Hepatocyte (in vitro differentiated cells): ENCODE data around the gene TDRKH. TPM values are rescaled to one million over a fixed set of nuclear protein-coding genes. Genes with fewer than 3 reads are reported as not detected.

Source experiments
- DNase-seq: peaks from one replicate; pipeline ENCODE4 v3.0.0-alpha.2; 2016; ENCODE audit warnings: low spot score
- H2AFZ ChIP-seq: fragments of 200-600 bp; sonication (generic); 2 replicates; pipeline ENCODE4 v1.6.0; 2016; ENCODE audit warnings: antibody characterized with exemption, mild to moderate bottlenecking
- H3K27ac ChIP-seq: fragments of 200-600 bp; sonication (generic); 2 replicates; pipeline ENCODE4 v1.5.1; 2016; ENCODE audit warnings: mild to moderate bottlenecking
- H3K27me3 ChIP-seq: fragments of 200-600 bp; sonication (generic); 2 replicates; pipeline ENCODE4 v1.6.1; 2016
- H3K36me3 ChIP-seq: fragments of 200-600 bp; sonication (generic); replicated peaks from 2 replicates; pipeline ENCODE4 v1.5.1; 2016; ENCODE audit warnings: low read depth; ENCODE audit not compliant: insufficient read depth
- H3K4me1 ChIP-seq: fragments of 200-600 bp; sonication (generic); 2 replicates; pipeline ENCODE4 v1.5.1; 2016; ENCODE audit warnings: mild to moderate bottlenecking, moderate library complexity; ENCODE audit not compliant: insufficient read depth
- H3K4me2 ChIP-seq: fragments of 200-600 bp; sonication (generic); 2 replicates; pipeline ENCODE4 v1.6.0; 2016
- H3K4me3 ChIP-seq: fragments of 200-600 bp; sonication (generic); 2 replicates; pipeline ENCODE4 v1.5.1; 2016; ENCODE audit warnings: mild to moderate bottlenecking
- H3K79me2 ChIP-seq: fragments of 200-600 bp; sonication (generic); 2 replicates; pipeline ENCODE4 v1.6.0; 2017; ENCODE audit warnings: mild to moderate bottlenecking
- H3K9me2 ChIP-seq: fragments of 200-600 bp; sonication (generic); replicated peaks from 2 replicates; pipeline ENCODE4 v1.6.0; 2017; ENCODE audit warnings: mild to moderate bottlenecking; ENCODE audit not compliant: insufficient read depth
- H3K9me3 ChIP-seq: fragments of 200-600 bp; sonication (generic); 2 replicates; pipeline ENCODE4 v1.5.1; 2016; ENCODE audit warnings: low read depth, mild to moderate bottlenecking
- H4K20me1 ChIP-seq: fragments of 200-600 bp; sonication (generic); 2 replicates; pipeline ENCODE4 v1.6.0; 2016; ENCODE audit warnings: mild to moderate bottlenecking; ENCODE audit not compliant: insufficient read depth, poor library complexity, severe bottlenecking
- CTCF ChIP-seq: fragments of 200-600 bp; sonication (generic); IDR thresholded peaks from 2 replicates; pipeline ENCODE4 v1.5.1; 2016; ENCODE audit warnings: antibody characterized with exemption, mild to moderate bottlenecking; ENCODE audit not compliant: poor library complexity
- EZH2 ChIP-seq: fragments of 200-600 bp; sonication (generic); IDR thresholded peaks from 2 replicates; pipeline ENCODE4 v1.6.1; 2016; ENCODE audit warnings: antibody characterized with exemption, mild to moderate bottlenecking, borderline replicate concordance
- EZH2phosphoT487 ChIP-seq: fragments of 200-600 bp; sonication (generic); IDR thresholded peaks from one replicate; pipeline ENCODE4 v1.6.1; 2018; ENCODE audit warnings: antibody characterized with exemption, mild to moderate bottlenecking, low read depth, moderate library complexity; ENCODE audit not compliant: unreplicated experiment, severe bottlenecking
- WGBS: methylation state at CpG from one replicate; pipeline ENCODE4 v1.1.6; 2016; ENCODE audit warnings: low lambda C conversion rate; ENCODE audit errors: missing lambda C conversion rate; 5-methylcytosine and 5-hydroxymethylcytosine counted together
- polyA plus RNA-seq: library from polyadenylated mRNA; unstranded; fragments of >200 nt; fragmentation: Nextera tagmentation; extraction: Ambion mirVana; gene quantifications from 2 replicates; pipeline ENCODE4 v1.2.1, GENCODE V29; 2016
- total RNA-seq: library from RNA; depleted of rRNA; stranded (reverse); fragments of >200 nt; gene quantifications from 2 replicates; pipeline ENCODE4 v1.2.3, GENCODE V29; 2014

The TDRKH gene
- total and polyA plus RNA-seq, 2 experiments from 2014 or later = 1.8 to 3.4 TPM

GRCh38 chr1:151807131-151807530, 16.8 kb upstream of the TDRKH start:
- Histone ChIP-seq H3K4me2 (no peak overlapping the region), H3K36me3 (no peaks in the 10 kb centered on the region), H3K9me2 (no peaks in the 10 kb centered on the region), H3K4me3 (no peak overlapping the region), H3K27ac (no peak overlapping the region), H3K4me1 (no peaks in the 10 kb centered on the region), H3K9me3 (no peaks in the 10 kb centered on the region), H4K20me1 (no peaks in the 10 kb centered on the region), H3K27me3 (peaks cover 13% of the 10 kb centered on the region), H2AFZ (no peak overlapping the region), H3K79me2 (no peaks in the 10 kb centered on the region)
- DNase-seq = no peak
- TF ChIP-seq EZH2phosphoT487 (no peak), CTCF (no peak), EZH2 (no peak)
- 80% methylated on average over 5 of the region's 5 CpGs for WGBS

GRCh38 chr1:151806170-151806569, 15.9 kb upstream of the TDRKH start:
- H3K4me1 ChIP-seq = no peaks in the 10 kb centered on the region
- H2AFZ ChIP-seq = no peak overlapping the region
- H3K4me2 ChIP-seq = no peak overlapping the region
- DNase-seq = no peak
- H3K9me3 ChIP-seq = no peaks in the 10 kb centered on the region
- H3K27me3 ChIP-seq = peaks cover 13% of the 10 kb centered on the region
- H4K20me1 ChIP-seq = no peaks in the 10 kb centered on the region
- H3K9me2 ChIP-seq = no peaks in the 10 kb centered on the region
- H3K4me3 ChIP-seq = no peak overlapping the region
- no peak overlapping the region for H3K27ac ChIP-seq
- 83% methylated on average over 7 of the region's 7 CpGs for WGBS
- TF ChIP-seq CTCF (no peak), EZH2phosphoT487 (no peak), EZH2 (no peak)
- H3K79me2 ChIP-seq = no peaks in the 10 kb centered on the region
- H3K36me3 ChIP-seq = no peaks in the 10 kb centered on the region

- Histone ChIP-seq H3K9me2 (no peaks in the 10 kb centered on the region), H3K4me3 (no peak within 1 kb of the TSS), H3K4me1 (no peaks in the 10 kb centered on the region), H2AFZ (no peak within 1 kb of the TSS), H3K36me3 (no peaks in the 10 kb centered on the region), H3K4me2 (no peak within 1 kb of the TSS), H4K20me1 (no peaks in the 10 kb centered on the region), H3K79me2 (no peaks in the 10 kb centered on the region), H3K9me3 (no peaks in the 10 kb centered on the region), H3K27ac (no peak within 1 kb of the TSS), H3K27me3 (peaks cover 13% of the 10 kb centered on the region)
- TF ChIP-seq EZH2 (no peak), CTCF (no peak), EZH2phosphoT487 (no peak)
- WGBS = 79% methylated on average over 12 of the region's 12 CpGs
- DNase-seq = no peak
Measured at GRCh38 chr1:151805066-151805820, 14.9 kb upstream of the TDRKH start, which contains the start of gene LINGO4. TSS of gene LINGO4 (minus strand) at chr1:151805419. CDS start at chr1:151802704, 2,715 bp downstream.
